Mucosa of rectum (tissue), 2 donors: ENCODE data around the gene NRG4.
"Not testable (repeated sequence)": the region's sequence is repeated elsewhere in the genome, so short reads cannot be mapped to it uniquely, and the experiment has no call there.

Source experiments
- H3K27ac ChIP-seq, 2 donors: one replicate each; pipeline ENCODE4 v1.7.0; 2013; ENCODE audit warnings: inconsistent platforms in 2 of 2, low read depth in 2 of 2, low read length in 2 of 2
- H3K27me3 ChIP-seq, 2 donors: one replicate each; pipeline ENCODE4 v1.7.0; 2013; ENCODE audit warnings: low read length in 2 of 2; ENCODE audit not compliant: control insufficient read depth in 2 of 2, insufficient read depth in 2 of 2
- H3K36me3 ChIP-seq, 2 donors: one replicate each; pipeline ENCODE4 v1.7.0; 2013; ENCODE audit warnings: low read length in 2 of 2; ENCODE audit not compliant: control insufficient read depth in 2 of 2, insufficient read depth in 2 of 2
- H3K4me1 ChIP-seq, 2 donors: one replicate each; pipeline ENCODE4 v1.7.0; 2013; ENCODE audit warnings: low read length in 2 of 2, mild to moderate bottlenecking in 1 of 2; ENCODE audit not compliant: control insufficient read depth in 2 of 2, insufficient read depth in 2 of 2
- H3K4me3 ChIP-seq, 2 donors: one replicate each; pipeline ENCODE4 v1.7.0; 2013; ENCODE audit warnings: low read length in 2 of 2
- H3K9ac ChIP-seq, 2 donors: one replicate each; pipeline ENCODE4 v1.7.0; 2013; ENCODE audit warnings: low read length in 2 of 2, low read depth in 1 of 2, mild to moderate bottlenecking in 1 of 2
- H3K9me3 ChIP-seq, 2 donors: one replicate each; pipeline ENCODE4 v1.7.0; 2013; ENCODE audit warnings: low read length in 2 of 2; ENCODE audit not compliant: control insufficient read depth in 2 of 2
- donor health status: healthy.
- donor health status: Normal muscosa, but diverticular disease.

Gene NRG4

GRCh38 chr15:75994220-75994619 lies 18.0 kb downstream of the NRG4 start:
- no peak overlapping the region for H3K9ac ChIP-seq
- no peaks in the 10 kb centered on the region for H3K36me3 ChIP-seq
- no peak overlapping the region for H3K27ac ChIP-seq
- peaks cover 0 to under 1% of the 10 kb centered on the region in 2 donors for H3K27me3 ChIP-seq
- no peak overlapping the region for H3K4me3 ChIP-seq
- no peaks in the 10 kb centered on the region for H3K4me1 ChIP-seq
- H3K9me3 ChIP-seq = no peaks in the 10 kb centered on the region

- H3K4me3 ChIP-seq = no peak overlapping the region
- no peaks in the 10 kb centered on the region for H3K9me3 ChIP-seq
- H3K27ac ChIP-seq = no peak overlapping the region
- H3K36me3 ChIP-seq = no peaks in the 10 kb centered on the region
- H3K4me1 ChIP-seq = no peaks in the 10 kb centered on the region
- no peak overlapping the region for H3K9ac ChIP-seq
- H3K27me3 ChIP-seq = no peaks in the 10 kb centered on the region
These were observed 19.3 kb downstream of the NRG4 start for GRCh38 chr15:75992897-75993296.

GRCh38 chr15:75989875-75990274 lies 22.3 kb downstream of the NRG4 start:
- no peaks in the 10 kb centered on the region for H3K4me1 ChIP-seq
- no peaks in the 10 kb centered on the region for H3K9me3 ChIP-seq
- no peaks in the 10 kb centered on the region for H3K36me3 ChIP-seq
- H3K4me3 ChIP-seq = no peak overlapping the region
- no peak overlapping the region for H3K9ac ChIP-seq
- H3K27me3 ChIP-seq = no peaks in the 10 kb centered on the region
- H3K27ac ChIP-seq = no peak overlapping the region

DNA sequence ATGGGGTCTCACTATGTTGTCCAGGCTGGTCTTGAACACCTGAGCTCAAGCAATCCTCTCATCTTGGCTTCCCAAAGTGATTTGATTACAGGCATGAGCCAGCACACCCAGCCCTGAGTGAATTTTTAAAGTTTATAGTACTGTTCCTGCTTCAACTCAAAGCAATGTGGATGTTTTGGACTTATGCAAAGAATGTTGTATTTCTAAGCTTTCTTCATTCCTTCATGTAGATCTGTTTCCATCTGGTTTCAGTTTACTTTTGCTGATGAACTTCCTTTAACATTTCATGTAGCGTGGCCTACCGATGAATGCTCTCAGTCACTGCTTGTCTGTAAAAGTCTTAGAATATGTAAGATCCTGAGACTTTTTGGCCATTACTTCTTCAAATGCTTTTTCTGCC lies 23.2 kb downstream of the NRG4 start:
- no peaks in the 10 kb centered on the region for H3K36me3 ChIP-seq
- H3K9ac ChIP-seq = no peak overlapping the region
- no peaks in the 10 kb centered on the region for H3K27me3 ChIP-seq
- H3K9me3 ChIP-seq = no peaks in the 10 kb centered on the region
- H3K27ac ChIP-seq = no peak overlapping the region
- no peak overlapping the region for H3K4me3 ChIP-seq
- no peaks in the 10 kb centered on the region for H3K4me1 ChIP-seq

- no peaks in the 10 kb centered on the region for H3K36me3 ChIP-seq
- no peaks in the 10 kb centered on the region for H3K9me3 ChIP-seq
- H3K27ac ChIP-seq = no peak overlapping the region
- H3K27me3 ChIP-seq = no peaks in the 10 kb centered on the region
- H3K4me3 ChIP-seq = no peak overlapping the region
- no peaks in the 10 kb centered on the region for H3K4me1 ChIP-seq
- H3K9ac ChIP-seq = no peak overlapping the region
These were observed 26.3 kb downstream of the NRG4 start for GRCh38 chr15:75985971-75986370.

DNA sequence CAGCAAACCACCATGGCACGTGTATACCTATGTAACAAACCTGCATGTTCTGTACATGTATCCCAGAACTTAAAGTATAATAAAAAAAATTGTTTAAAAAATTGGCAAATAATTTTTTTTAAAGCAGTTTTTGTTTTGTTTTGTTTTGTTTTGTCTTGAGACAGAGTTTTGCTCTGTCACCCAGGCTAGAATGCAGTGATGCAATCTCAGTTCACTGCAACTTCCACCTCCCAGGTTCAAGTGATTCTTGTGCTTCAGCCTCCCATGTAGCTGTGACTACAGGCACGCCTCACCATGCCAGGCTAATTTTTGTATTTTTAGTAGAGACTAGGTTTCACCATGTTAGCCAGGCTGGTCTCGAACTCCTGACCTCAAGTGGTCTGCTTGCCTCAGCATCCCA lies 27.5 kb downstream of the NRG4 start:
- not testable (repeated sequence) for H3K4me1 ChIP-seq, H3K9me3 ChIP-seq, H3K4me3 ChIP-seq

DNA sequence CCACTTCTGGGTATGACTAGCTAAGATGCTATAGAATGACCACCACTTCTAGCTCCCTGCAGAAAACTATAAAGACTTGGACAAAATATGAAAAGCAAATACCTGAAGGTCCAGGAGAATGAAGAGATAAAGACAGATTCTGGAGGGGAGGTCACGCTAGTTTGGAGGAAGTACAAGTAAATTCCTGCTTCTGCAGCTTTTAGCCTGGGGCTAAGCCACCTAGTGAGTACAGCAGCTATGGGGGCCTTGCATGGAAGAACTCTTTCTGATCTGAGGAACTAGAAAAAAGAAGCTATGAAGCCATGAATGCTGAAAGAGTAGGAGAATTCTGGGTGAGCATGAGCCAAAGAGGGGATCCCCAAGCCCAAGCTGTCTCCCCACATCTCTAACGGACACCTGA lies 29.8 kb downstream of the NRG4 start:
- H3K9ac ChIP-seq = no peak overlapping the region
- H3K27ac ChIP-seq = no peak overlapping the region
- H3K4me3 ChIP-seq = no peak overlapping the region
- H3K36me3 ChIP-seq = no peaks in the 10 kb centered on the region
- no peaks in the 10 kb centered on the region for H3K27me3 ChIP-seq
- H3K4me1 ChIP-seq = no peaks in the 10 kb centered on the region
- H3K9me3 ChIP-seq = no peaks in the 10 kb centered on the region

More for the DNA sequence above, 27.5 kb downstream of the NRG4 start:
- H3K27ac ChIP-seq, H3K36me3 ChIP-seq, H3K9ac ChIP-seq, H3K27me3 ChIP-seq: not testable (repeated sequence)

DNA sequence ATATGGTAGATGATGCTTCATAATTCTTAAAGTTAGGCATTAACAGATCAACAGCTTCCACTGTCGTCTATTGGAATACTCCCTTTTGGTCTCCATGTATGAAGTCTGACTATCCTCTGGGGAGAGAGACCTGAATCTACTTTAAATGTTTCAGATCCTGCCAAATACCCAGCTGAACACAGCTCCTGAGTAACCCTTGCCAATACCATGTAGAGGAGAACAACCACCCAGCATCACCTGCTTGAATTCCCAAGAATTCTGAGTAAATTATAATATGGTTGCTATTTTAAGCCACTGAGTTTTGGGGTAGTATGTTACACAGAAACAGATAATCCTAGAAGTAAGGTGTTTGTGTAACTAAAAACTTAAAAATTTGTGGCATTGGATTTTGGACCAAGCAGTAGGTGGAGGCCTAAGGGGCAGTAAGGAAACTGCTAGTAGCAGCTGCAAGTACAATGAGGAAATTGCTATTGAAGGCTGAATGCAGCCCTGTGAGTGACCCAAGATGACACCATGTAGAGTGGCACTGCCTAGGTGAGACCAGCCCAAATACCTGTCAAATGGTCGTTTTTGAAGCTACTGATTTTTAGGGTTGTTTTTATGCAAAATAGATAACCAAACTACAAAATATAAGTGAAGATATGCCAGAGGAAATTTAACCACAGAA lies 30.9 kb downstream of the NRG4 start:
- no peak overlapping the region for H3K27ac ChIP-seq
- H3K9ac ChIP-seq = no peak overlapping the region
- H3K36me3 ChIP-seq = no peaks in the 10 kb centered on the region
- H3K4me1 ChIP-seq = no peaks in the 10 kb centered on the region
- no peaks in the 10 kb centered on the region for H3K27me3 ChIP-seq
- H3K4me3 ChIP-seq = no peak overlapping the region
- no peaks in the 10 kb centered on the region for H3K9me3 ChIP-seq

GRCh38 chr15:75976766-75977165 lies 35.5 kb downstream of the NRG4 start:
- H3K9me3 ChIP-seq, H3K36me3 ChIP-seq, H3K4me1 ChIP-seq, H3K4me3 ChIP-seq, H3K27me3 ChIP-seq, H3K27ac ChIP-seq, H3K9ac ChIP-seq: not testable (repeated sequence)

GRCh38 chr15:75966073-75966472 lies 46.2 kb downstream of the NRG4 start:
- Histone ChIP-seq H3K4me1 (peaks cover 0 to 5% of the 10 kb centered on the region in 2 donors), H3K9me3 (no peaks in the 10 kb centered on the region), H3K27me3 (no peaks in the 10 kb centered on the region), H3K27ac (no peak overlapping the region), H3K36me3 (no peaks in the 10 kb centered on the region), H3K4me3 (no peak overlapping the region), H3K9ac (no peak overlapping the region)

DNA sequence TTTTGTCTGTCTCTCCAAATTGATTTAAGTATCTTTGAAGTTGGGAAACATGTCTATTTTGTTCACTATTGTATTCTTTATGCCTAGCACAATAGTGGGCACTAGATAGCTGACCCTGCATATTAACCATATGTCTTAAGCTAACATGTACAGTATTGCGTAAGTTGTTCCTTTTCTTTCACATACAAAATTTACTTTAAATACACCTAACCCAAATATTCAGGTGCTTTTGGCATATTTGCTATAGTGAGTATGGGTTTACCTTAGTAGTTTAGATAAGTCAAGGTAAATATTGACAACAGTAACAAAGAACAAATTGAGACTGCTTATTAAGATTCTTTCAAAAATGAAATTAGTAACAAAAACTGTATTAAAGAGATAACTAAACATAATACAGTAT lies 50.9 kb downstream of the NRG4 start:
- peaks cover 0 to 5% of the 10 kb centered on the region in 2 donors for H3K4me1 ChIP-seq
- H3K9ac ChIP-seq = no peak overlapping the region
- no peaks in the 10 kb centered on the region for H3K27me3 ChIP-seq
- H3K27ac ChIP-seq = no peak overlapping the region
- H3K36me3 ChIP-seq = no peaks in the 10 kb centered on the region
- no peaks in the 10 kb centered on the region for H3K9me3 ChIP-seq
- H3K4me3 ChIP-seq = no peak overlapping the region
